Stimulated activated CD8-positive, alpha-beta memory T cell treated with anti-CD3 and anti-CD28 coated beads, Interleukin-15, amount 100 ng/mL, for 1 hour (primary cell): ENCODE data around the gene MAPK8.

Experiments used
- DNase-seq: peaks from one replicate; pipeline ENCODE4 v3.0.0-alpha.2; 2020; ENCODE audit warnings: low read depth

The MAPK8 gene

GRCh38 chr10:48462482-48463020, 156.1 kb downstream of the MAPK8 start:
- no peak for DNase-seq

DNA sequence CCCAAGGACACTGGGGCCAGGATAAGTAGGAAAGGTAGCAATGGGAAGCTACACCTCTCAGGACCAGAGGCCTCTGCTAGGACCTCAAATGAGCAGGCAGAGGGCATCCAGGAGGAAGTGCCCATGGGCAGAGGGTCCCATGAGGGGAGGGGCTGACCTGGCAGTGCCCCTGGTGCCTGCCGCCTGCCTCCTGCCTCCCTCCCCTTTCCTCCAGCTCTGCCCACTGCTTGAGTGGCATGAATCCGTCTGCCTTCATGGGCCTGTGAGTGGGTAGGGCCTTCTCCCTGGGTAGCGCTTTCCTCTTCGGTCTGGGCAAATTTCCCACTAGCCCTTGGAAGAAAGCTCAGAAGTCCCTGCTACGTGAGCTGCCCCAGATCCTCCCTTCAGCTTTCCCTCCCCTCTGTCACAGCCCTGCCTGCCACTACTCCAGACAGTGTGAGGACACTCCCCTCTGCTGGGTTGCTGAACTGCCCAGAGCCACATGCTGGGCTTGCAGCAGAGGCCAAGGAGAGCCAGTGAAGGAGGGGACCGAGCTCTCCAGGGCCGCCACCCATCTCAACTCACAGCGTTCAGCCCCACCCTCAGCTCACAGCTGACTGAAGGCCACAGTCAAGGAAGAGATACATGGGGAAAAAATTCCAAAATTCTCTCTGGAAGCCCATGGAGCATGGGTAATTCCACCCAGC, 157.0 kb downstream of the MAPK8 start:
- no peak for DNase-seq

- no peak for DNase-seq
These were observed 157.8 kb downstream of the MAPK8 start for GRCh38 chr10:48464121-48464870.

DNA sequence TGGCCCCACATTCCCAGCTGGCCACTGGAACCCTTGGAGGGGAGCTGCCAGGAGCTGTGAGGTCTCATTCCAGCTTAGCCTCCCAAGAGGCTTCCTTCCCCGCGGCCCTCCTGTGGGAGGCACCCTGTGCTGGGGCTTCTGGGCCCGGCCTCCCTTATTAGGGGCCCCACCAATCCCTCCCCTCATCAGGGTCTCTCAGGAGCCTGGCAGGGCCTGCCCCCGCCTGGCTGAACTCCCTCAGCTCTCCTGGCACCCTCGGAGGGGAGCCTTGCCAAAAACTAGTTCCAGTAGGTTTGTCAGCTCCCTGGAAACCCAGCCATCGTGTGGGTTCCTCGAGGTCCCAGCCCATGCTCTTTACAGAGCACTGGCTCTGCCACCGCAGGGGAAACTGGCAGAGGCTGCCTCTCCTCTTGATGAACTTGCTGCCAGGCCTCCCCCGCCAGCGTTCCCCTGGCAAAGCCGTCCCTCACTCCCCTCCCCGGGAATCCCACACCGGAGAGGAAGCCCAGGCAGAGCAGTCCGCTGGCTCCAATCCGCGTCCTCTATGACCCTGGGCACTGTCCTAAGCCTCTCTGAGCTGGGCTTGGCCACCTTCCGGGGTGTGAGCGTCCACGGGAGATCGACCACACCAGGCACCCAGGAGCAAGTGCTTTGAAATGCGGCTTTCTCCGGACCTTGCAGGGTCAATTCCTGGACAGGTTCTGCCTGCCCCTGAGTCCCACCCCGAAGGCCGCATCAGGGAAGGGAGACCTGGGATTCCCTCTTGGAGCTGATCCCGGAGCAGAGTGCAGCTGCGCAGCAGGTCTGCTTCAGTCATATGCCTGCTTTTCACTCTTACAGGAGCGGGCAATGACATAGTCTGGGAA, 158.6 kb downstream of the MAPK8 start:
- DNase-seq, result no peak

GRCh38 chr10:48465860-48466521, 159.5 kb downstream of the MAPK8 start:
- no peak for DNase-seq

- DNase-seq, result no peak
These were observed 160.2 kb downstream of the MAPK8 start for GRCh38 chr10:48466611-48467240.

DNA sequence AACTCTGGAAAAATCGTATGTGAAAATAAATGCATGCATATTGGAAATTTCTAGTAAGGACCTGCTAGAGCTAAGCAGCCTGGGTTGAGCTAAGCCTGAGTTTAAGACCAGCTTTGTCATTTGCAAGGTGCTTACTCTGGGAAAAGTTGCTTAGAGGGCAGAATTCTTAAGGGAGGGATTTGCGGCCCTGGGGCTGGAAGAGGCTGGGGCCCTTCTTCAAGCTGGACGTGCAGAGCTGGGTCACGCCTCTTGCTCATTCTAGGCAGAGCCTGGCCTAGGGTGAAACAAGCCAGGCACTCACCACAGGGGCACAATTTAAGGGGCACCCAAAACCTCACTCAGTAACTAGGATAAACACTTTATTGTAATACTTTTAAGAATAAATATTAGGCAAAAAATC, 161.2 kb downstream of the MAPK8 start:
- DNase-seq, result no peak

GRCh38 chr10:48468130-48468790, 161.8 kb downstream of the MAPK8 start:
- DNase-seq, result no peak

GRCh38 chr10:48468866-48469511, 162.5 kb downstream of the MAPK8 start:
- DNase-seq, result no peak

- DNase-seq, result no peak
These were observed 163.1 kb downstream of the MAPK8 start for GRCh38 chr10:48469516-48470020.

GRCh38 chr10:48470115-48470892, 163.8 kb downstream of the MAPK8 start:
- no peak for DNase-seq

GRCh38 chr10:48470893-48471805, 164.7 kb downstream of the MAPK8 start:
- no peak for DNase-seq

GRCh38 chr10:48472501-48473069, 166.1 kb downstream of the MAPK8 start:
- DNase-seq, result no peak

DNA sequence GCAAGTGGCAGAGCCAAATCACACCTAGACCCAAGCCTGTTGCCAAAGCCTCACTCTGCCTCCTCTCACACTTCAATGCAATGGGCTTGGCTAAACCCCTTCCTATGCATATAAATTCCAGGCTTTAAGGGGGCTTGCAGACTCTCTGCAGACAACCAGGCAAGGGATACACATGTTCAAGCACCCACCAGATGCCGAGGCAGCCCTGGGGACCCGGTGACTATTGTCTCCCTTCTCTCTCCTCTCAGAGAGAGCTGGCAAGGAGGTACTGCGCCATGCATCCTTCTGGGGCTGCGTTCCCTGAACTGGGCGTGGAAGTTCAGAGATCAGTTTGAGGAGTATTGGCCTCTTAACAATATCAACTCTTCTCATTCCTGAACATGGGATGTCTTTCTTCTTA, 167.2 kb downstream of the MAPK8 start:
- no peak for DNase-seq

GRCh38 chr10:48474765-48475365, 168.4 kb downstream of the MAPK8 start:
- no peak for DNase-seq

GRCh38 chr10:48475943-48476278, 169.4 kb downstream of the MAPK8 start:
- no peak for DNase-seq

GRCh38 chr10:48476279-48476982, 170.0 kb downstream of the MAPK8 start:
- DNase-seq, result no peak
